Inferior parietal cortex (tissue), 1 donor: ENCODE data around the gene TRIM2.
"Not testable (repeated sequence)": the region's sequence is repeated elsewhere in the genome, so short reads cannot be mapped to it uniquely, and the experiment has no call there.

ENCODE experiments used
- DNase-seq: peaks from one replicate; pipeline ENCODE4 v3.0.0-alpha.2; 2016; ENCODE audit errors: extremely low spot score

The TRIM2 gene

DNA sequence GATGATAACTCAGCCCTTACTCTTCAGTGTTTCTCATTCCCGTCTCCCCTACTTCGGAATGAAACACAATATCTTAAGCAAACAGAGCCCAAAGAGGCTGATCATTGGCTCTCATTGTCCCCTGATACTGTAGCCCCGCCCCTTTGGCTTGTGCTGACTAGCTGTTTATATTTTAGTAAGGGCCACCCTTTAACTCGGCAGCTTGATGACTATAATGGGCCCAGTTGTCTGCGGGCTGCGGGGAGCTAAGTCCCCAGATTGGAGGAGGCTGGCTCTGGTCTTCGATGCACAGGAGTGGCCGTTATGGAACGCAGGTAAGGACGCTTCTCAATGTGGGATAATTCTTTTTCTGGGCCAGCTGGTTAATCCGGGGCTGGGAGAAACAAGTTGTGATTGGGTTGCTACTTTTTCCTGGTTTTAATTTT is at the start of gene TRIM2:
TRIM2 (plus strand) TSS at position 197 of the 425 bp plus-strand sequence; CDS start at position 285, 88 bp downstream.
- DNase-seq: peak; percentile 89

- DNase-seq: no peak
These were observed 48.6 kb upstream of the TRIM2 start for GRCh38 chr4:153155686-153156085.

GRCh38 chr4:153156263-153156662 is 48.0 kb upstream of the TRIM2 start:
- no peak for DNase-seq

DNA sequence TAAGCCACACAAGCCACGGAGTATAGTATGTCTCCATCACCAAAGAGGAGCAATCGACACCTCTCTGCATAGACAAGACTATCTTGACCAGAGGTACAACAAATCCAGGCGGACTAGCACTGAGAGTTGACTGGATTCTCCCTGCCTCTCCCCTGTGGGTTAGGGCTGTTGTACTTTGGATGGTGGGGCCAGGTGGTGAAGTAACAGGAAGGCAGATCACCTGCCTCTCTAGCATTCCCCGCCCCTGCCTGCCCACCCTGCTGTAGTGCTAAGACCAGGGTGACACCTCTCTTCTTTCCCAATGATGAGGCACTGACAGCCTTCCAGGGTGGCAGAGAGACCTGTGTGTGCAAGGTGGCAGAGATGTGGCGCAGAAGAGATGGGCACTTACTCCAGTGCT is 47.5 kb upstream of the TRIM2 start:
- DNase-seq: no peak

GRCh38 chr4:153159016-153159415 is 45.2 kb upstream of the TRIM2 start:
- DNase-seq: no peak

DNA sequence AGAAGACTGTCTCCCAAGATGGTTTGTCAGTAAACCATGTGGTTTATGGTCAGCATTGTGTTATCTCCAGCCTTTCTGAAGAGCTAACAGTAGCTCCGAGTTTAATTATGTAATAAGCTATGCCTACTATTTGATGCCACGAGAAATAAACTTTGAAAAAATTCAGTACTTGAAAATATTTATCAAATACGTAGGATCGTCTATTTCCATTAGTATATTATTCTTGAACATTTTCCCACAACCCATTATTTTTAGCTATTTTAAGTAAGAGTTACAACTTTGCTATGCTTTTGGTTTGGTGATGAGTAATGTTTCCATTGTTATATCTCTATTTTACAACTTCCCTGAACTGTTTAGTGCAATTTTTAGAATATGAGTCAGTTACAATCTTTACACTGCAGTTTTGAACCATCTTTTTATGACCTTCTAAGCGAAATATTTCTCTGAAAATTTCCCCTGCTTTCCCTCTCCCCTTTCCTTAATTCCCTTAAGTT is 44.5 kb upstream of the TRIM2 start:
- no peak for DNase-seq

DNA sequence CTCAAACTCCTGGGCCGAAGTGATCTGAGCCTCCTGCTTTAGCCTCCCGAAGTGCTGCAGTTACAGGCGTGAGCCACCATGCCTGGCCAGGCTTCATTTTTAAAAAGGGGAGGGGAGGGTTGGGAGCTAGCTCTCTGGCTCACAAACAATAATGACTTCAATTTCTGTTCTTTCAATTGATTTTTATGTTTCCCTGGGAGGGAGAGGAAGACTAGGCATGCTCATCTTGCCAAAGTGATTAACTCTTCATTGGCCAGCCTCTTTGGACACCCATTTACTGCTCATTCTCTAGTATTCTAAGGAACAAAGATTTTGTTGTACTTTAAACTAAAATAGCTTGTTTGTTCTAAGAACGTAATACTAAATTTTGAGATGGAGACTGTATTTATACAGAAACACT is 43.4 kb upstream of the TRIM2 start:
- no peak for DNase-seq

GRCh38 chr4:153161226-153161963 is 42.8 kb upstream of the TRIM2 start:
- DNase-seq: peak; percentile 53

DNA sequence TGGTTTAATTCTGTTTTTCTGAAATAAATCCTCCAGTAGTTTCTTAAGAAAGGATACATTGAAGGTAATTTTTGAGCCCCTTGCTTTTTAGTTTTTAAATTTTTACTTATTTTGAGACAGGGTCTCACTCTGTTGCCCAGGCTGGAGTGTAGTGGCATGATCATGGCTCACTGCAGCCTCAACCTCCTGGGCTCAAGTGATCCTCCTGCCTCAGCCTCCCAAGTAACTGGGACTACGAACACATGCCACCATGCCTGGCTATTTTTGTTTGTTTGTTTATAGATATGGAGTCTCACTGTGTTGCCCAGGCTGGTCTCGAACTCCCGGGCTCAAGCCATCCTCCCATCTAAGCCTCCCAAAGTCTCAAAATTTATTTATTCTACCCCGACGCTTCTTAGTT is 39.0 kb upstream of the TRIM2 start:
- DNase-seq: not testable (repeated sequence)

DNA sequence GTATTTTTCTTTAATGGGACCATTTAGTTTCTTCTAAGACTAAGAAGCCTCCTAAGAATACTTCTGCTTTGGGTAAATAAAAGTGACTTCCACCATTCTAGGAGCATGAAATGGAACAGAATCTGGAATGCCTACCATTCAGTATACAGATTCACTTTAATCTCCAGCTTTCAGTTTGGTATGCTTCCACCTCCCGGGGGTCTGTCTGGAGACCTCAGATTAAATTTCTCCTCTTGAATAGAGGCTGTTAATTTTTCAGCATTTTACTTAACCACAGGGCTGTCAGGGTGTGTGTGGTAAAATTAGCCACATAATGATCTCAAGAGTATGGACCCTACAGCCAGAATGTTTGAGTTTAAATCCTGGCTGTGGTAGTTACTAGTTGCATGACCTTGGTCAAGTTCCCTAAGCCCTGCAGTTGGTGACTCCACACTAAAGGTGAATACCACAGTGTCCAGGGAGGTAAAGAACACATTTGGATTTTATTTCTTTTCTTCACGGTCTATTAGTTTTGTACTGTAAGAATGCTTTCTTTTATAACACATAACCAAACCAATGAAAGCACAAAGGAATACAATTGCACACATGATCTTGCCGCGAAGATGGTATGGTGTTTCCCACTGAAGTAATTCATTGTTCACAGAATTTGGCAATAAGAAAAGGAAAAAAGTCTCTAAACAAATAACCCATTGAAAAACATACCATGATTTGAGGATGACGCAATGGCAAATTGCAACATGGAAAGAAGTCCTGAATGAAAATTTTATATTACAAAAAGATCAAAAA is 37.3 kb upstream of the TRIM2 start:
- peak; percentile 79 for DNase-seq

GRCh38 chr4:153169776-153170175 is 34.5 kb upstream of the TRIM2 start:
- peak; percentile 84 for DNase-seq

DNA sequence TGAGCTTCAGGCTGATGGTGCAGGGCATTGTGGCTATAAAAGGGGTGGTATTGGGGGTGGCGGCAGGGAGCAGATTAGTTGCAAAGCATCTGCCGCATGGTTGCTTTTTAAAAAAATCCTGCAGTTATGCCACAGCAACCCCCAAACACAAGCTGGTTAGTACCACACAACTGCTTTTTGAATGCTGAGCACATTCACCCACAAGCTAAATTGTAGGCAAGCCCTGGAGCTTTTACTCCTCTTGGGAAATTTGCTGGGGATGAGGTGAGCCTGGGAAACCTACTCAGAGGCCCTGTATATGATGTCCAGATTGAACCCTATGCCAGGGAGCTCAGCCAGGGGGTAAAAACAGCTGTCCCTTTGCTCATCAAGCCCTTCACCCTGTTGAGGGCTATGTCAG is 33.8 kb upstream of the TRIM2 start:
- peak; percentile 46 for DNase-seq

- DNase-seq: no peak
These were observed 29.2 kb upstream of the TRIM2 start for GRCh38 chr4:153174821-153175567.

- no peak for DNase-seq
These were observed 27.3 kb upstream of the TRIM2 start for GRCh38 chr4:153176938-153177337.

DNA sequence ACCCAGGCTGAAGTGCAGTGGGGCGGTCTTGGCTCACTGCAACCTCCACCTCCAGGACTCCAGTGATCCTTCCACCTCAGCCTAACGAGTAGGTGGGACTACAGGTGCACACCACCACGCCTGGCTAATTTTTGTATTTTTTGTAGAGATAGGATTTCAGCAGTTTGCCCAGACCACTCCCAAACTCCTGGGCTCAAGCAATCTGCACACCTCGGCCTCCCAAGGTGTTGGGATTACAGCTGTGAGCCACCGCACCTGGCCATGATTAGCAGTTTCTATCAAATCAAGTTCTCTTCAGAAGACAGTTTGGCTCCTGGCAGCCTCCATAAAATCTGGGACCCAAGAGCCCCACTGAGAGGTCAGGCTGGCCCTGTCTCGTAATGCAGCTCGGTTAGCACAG is 26.4 kb upstream of the TRIM2 start:
- DNase-seq: no peak

DNA sequence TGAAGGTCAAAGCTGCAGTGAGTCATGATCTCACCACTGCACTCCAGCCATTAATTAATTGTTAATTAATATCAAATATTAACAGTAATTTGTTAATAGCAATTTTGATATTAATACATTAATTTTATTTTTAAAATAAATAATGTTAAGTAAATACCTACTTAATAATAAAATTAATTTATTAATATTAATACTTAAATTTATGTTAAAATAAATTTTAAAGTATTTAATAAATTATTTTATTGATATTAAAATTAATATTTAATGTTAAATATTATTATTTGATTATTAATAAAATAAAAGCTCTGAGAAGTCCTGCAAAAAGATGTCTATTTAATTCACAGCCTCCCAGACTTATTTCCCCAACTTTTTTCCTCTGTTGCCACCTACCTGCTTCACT is 25.1 kb upstream of the TRIM2 start:
- DNase-seq: no peak

GRCh38 chr4:153181293-153181692 is 22.9 kb upstream of the TRIM2 start:
- no peak for DNase-seq

GRCh38 chr4:153181700-153182099 is 22.5 kb upstream of the TRIM2 start:
- DNase-seq: no peak

DNA sequence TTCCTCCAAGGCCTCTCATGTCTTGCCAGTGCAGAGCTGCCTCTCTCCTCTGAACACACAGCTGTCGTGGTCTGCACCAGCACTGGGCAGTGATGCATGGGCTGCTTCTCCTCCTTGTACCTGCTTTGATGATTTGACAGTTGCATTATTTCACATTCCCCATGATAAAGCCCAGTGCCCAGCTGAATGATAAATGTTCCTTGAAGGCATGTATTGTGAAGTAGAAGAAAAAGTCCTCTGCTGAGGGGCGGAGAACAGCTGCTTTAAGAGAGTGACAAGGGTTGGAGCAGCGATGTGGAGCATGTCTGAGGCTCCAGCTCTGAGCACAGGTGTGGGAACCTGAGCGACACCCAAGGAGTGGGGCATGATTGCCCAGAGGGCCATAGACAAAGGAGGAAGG is 21.1 kb upstream of the TRIM2 start:
- DNase-seq: no peak

DNA sequence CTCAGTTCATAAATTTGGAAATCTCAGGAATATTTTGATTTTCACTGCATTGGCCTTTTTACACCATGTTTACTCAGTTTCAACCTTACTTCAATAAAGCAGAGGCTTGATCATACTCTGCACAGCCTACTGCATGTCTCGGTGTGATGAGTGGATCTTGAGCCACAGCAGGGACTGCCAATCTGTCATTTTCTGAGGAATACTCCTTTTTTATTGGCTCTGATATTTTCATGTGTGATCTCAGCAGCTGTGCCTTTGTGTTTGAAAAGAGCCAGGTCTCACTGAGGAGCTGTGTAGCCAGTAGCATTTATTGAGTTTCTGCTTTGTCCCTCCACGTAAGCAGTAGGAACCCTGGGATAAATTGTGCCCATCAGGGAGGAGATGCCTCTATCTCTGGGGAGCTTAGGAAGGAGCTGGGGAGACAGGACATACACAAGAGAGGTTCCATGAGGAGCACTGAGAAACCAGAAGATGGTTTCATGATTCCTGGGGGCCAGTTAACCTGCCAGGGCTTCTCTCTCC is 18.9 kb upstream of the TRIM2 start:
- DNase-seq: no peak

DNA sequence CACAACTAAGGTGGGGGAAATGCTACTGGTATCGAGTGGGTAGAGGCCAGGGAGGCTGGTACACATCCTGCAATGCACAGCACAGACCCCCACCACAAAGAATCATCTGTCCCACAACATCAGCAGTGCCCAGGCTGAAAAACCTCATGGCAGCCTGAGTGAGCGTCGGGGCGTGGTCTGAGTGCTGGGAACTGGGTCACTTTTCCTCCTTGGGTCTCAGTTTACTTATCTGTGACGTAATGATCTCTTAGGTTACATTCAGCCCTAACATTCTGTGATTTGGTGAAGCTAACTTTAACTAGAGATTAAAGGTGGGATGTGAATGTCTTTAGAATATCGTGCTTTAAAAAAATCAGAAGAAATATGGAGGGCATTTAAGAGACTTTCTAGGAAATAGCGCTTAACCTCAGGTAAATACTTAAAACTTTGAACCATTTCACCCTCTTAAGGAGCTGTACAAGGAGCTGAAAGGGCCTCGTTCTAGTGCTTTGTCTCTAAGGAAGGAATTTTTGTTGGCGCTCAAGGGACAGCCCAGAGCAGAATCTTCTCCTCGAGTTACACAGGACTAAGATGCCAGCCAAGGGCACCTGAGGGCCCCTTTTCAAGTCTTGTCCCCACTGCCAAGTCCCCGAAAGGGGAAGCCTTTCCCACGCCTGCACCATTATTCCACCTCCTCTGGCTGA is 18.1 kb upstream of the TRIM2 start:
- no peak for DNase-seq
